ENCODE results near the gene MYOM1. TPM values are rescaled to one million over a fixed set of nuclear protein-coding genes. Genes with fewer than 3 reads are reported as not detected.
"Not testable (repeated sequence)": the region's sequence is repeated elsewhere in the genome, so short reads cannot be mapped to it uniquely, and the experiment has no call there.

Gene MYOM1
- total and polyA plus RNA-seq, 2 donors from 2014 or later: 2.1 to 6.8 TPM

GRCh38 chr18:3199942-3200645 lies 19.7 kb downstream of the MYOM1 start:
- Histone ChIP-seq H3K9me3 (ENCODE audit: control insufficient read depth in 2 of 3, insufficient read depth in 1 of 3, low read length in 3 of 3) (peaks cover 0 to 4% (median 0%) of the 10 kb centered on the region in 3 donors), H3K27ac (ENCODE audit: low read depth in 2 of 2, low read length in 2 of 2) (no peak overlapping the region), H3K9ac (ENCODE audit: low read length in 3 of 3) (no peak overlapping the region), H3K27me3 (ENCODE audit: control insufficient read depth, insufficient read depth, low read length) (no peaks in the 10 kb centered on the region), H3K4me1 (ENCODE audit: control insufficient read depth in 2 of 3, insufficient read depth in 2 of 3, low read depth in 1 of 3, low read length in 3 of 3) (no peaks in the 10 kb centered on the region), H3K4me3 (ENCODE audit: low read length in 3 of 3) (no peak overlapping the region), H3K36me3 (ENCODE audit: control insufficient read depth in 2 of 3, insufficient read depth in 3 of 3, low read length in 3 of 3) (no peaks in the 10 kb centered on the region)
- intact Hi-C loops (cut with DNase I): no loop called here
- TF ChIP-seq, protein P1, sequence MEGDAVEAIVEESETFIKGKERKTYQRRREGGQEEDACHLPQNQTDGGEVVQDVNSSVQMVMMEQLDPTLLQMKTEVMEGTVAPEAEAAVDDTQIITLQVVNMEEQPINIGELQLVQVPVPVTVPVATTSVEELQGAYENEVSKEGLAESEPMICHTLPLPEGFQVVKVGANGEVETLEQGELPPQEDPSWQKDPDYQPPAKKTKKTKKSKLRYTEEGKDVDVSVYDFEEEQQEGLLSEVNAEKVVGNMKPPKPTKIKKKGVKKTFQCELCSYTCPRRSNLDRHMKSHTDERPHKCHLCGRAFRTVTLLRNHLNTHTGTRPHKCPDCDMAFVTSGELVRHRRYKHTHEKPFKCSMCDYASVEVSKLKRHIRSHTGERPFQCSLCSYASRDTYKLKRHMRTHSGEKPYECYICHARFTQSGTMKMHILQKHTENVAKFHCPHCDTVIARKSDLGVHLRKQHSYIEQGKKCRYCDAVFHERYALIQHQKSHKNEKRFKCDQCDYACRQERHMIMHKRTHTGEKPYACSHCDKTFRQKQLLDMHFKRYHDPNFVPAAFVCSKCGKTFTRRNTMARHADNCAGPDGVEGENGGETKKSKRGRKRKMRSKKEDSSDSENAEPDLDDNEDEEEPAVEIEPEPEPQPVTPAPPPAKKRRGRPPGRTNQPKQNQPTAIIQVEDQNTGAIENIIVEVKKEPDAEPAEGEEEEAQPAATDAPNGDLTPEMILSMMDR (IDR thresholded peaks at IDR 0.05; ENCODE audit: borderline replicate concordance, extremely low read depth, insufficient read depth): no peak
- FAIRE-seq (no peak), DNase-seq (no peak)

GRCh38 chr18:3198260-3198860 lies 21.4 kb downstream of the MYOM1 start:
- H3K36me3 ChIP-seq (ENCODE audit: control insufficient read depth in 2 of 3, insufficient read depth in 3 of 3, low read length in 3 of 3); H3K4me3 ChIP-seq (ENCODE audit: low read length in 3 of 3); H3K9ac ChIP-seq (ENCODE audit: low read length in 3 of 3); H3K9me3 ChIP-seq (ENCODE audit: control insufficient read depth in 2 of 3, insufficient read depth in 1 of 3, low read length in 3 of 3); intact Hi-C loops (cut with DNase I); H3K27me3 ChIP-seq (ENCODE audit: control insufficient read depth, insufficient read depth, low read length); DNase-seq; H3K27ac ChIP-seq (ENCODE audit: low read depth in 2 of 2, low read length in 2 of 2); FAIRE-seq; H3K4me1 ChIP-seq (ENCODE audit: control insufficient read depth in 2 of 3, insufficient read depth in 2 of 3, low read depth in 1 of 3, low read length in 3 of 3): not testable (repeated sequence)

DNA sequence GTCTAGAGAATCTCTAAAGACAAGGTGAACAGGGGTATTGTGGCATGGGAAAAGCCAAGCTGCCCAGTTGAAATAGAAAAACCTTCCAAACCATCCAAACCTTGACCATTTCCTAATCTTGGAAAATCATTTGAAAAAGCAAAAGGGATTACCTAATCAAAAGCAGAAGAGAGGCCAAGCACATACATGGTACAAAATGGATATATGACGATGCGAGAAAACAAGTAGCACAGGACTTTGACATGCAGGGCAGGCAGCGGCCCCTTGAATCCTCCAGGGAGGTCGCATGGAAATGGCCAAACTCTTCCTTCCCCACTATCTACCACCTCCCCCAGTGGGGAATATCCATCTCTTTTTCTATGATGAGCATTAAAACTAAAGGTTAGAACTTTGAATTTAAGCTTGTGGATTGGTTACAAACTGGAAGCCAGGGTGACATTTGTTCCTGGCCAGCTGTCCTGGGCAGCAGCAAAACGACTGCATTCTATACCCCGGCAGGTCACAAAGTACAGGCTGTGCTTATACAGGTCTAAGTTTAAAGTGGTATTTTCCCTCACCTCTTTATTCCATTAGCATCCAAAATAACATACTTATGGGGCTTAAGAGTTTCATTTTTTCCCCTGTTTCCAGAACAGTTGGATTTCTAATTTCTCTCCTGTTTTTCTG lies 24.7 kb downstream of the MYOM1 start:
- H3K27me3 ChIP-seq (ENCODE audit: control insufficient read depth, insufficient read depth, low read length): no peaks in the 10 kb centered on the region
- no peak for DNase-seq
- TF ChIP-seq, protein P1 (IDR thresholded peaks at IDR 0.05; ENCODE audit: borderline replicate concordance, extremely low read depth, insufficient read depth): no peak
- intact Hi-C loops (cut with DNase I): no loop called here
- H3K4me3 ChIP-seq (ENCODE audit: low read length in 3 of 3): no peak overlapping the region
- H3K36me3 ChIP-seq (ENCODE audit: control insufficient read depth in 2 of 3, insufficient read depth in 3 of 3, low read length in 3 of 3): no peaks in the 10 kb centered on the region
- H3K27ac ChIP-seq (ENCODE audit: low read depth in 2 of 2, low read length in 2 of 2): no peak overlapping the region
- H3K4me1 ChIP-seq (ENCODE audit: control insufficient read depth in 2 of 3, insufficient read depth in 2 of 3, low read depth in 1 of 3, low read length in 3 of 3): no peaks in the 10 kb centered on the region
- no peak for FAIRE-seq
- no peaks in the 10 kb centered on the region for H3K9me3 ChIP-seq (ENCODE audit: control insufficient read depth in 2 of 3, insufficient read depth in 1 of 3, low read length in 3 of 3)
- no peak overlapping the region for H3K9ac ChIP-seq (ENCODE audit: low read length in 3 of 3)

GRCh38 chr18:3193331-3193730 lies 26.4 kb downstream of the MYOM1 start:
- DNase-seq (no peak), FAIRE-seq (no peak)
- TF ChIP-seq, protein P1 (IDR thresholded peaks at IDR 0.05; ENCODE audit: borderline replicate concordance, extremely low read depth, insufficient read depth): no peak
- H3K4me3 ChIP-seq (ENCODE audit: low read length in 3 of 3): no peak overlapping the region
- H3K4me1 ChIP-seq (ENCODE audit: control insufficient read depth in 2 of 3, insufficient read depth in 2 of 3, low read depth in 1 of 3, low read length in 3 of 3): no peaks in the 10 kb centered on the region
- H3K9ac ChIP-seq (ENCODE audit: low read length in 3 of 3): no peak overlapping the region
- H3K27ac ChIP-seq (ENCODE audit: low read depth in 2 of 2, low read length in 2 of 2): no peak overlapping the region
- no peaks in the 10 kb centered on the region for H3K36me3 ChIP-seq (ENCODE audit: control insufficient read depth in 2 of 3, insufficient read depth in 3 of 3, low read length in 3 of 3)
- no peaks in the 10 kb centered on the region for H3K27me3 ChIP-seq (ENCODE audit: control insufficient read depth, insufficient read depth, low read length)
- no peaks in the 10 kb centered on the region for H3K9me3 ChIP-seq (ENCODE audit: control insufficient read depth in 2 of 3, insufficient read depth in 1 of 3, low read length in 3 of 3)
- intact Hi-C loops (cut with DNase I): no loop called here

Measured in kidney (tissue), 14 donors.